Heart left ventricle (tissue), 13 donors: ENCODE results near the gene PACRG.

Experiments used
- POLR2A ChIP-seq, 2 donors: fragments of 450-650 bp; IDR thresholded peaks; one replicate each; pipeline ENCODE4 v1.6.1; 2017; ENCODE audit warnings: antibody characterized with exemption in 2 of 2, mild to moderate bottlenecking in 2 of 2, moderate library complexity in 2 of 2
- TF ChIP-seq, protein P1 (sequence below), 12 donors: fragments of 200-600 bp; sonication (generic) in 4 of 12; IDR thresholded peaks; one replicate each; pipeline versions ENCODE4 v1.5.0 to v1.8.0; 2018 to 2022; ENCODE audit warnings: antibody characterized with exemption in 12 of 12, mild to moderate bottlenecking in 5 of 12
- donor health status: ischemic (EF 13 %, LVEDD 7.1; RV severe dilation, severe dysfunction).
- donor health status: DM: no; HTN: yes; CAD: no.
- donor health status: DM: no; HTN: no; CAD: no.
- donor health status: ischemic (EF 25% LVEDD 6.9; RV normal size, moderate dysfunction).
- donor health status: ischemic (EF 25% LVEDD 5.7; RV mildly dilated, moderate dysfunction).
- donor health status: ischemic (EF 35%, LVEDD 5.7; RV mildly dilated, moderate dysfunction).
- donor health status: nonischemic (EF 11% LVEDD 7.7; RV severe dilation, severe dysfunction).
- donor health status: DM: yes; HTN: yes; CAD: no.
- donor health status: PGD.
- donor health status: ischemic (EF 29% LVEDD 5.4; RV normal size, mild dysfunction).
- donor health status: nonischemic (EF 23%, LVEDD 6.1; RV moderate dilation, normal function).

DNA sequence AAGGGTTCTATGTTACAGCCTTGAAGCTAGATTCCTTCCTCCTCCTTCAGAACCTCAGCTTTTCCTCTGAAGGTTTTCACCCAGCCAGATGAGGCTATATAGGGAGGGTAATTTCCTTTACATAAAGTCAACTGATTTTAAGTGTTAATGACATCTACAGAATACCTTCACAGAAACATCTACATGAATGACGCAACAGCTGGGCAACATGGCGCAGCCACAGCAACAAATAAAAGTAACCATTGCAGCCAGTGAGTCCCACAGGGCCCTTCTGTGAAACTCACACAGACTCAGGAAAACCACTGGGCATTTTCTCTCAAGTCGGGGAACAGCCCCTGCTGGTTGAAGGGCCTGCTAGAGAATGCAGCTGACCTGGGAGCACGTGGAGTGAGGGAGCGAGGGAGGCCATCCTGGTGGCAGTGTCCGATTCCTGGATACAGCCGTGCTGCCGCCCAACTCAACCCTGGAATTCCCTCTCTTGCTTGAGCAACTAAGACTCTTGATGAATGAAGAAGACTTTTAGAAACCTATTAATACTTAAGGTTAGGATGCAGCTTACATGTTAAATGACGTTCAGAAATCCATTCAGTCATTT lies 176.4 kb downstream of the PACRG start:
- TF ChIP-seq, protein P1, sequence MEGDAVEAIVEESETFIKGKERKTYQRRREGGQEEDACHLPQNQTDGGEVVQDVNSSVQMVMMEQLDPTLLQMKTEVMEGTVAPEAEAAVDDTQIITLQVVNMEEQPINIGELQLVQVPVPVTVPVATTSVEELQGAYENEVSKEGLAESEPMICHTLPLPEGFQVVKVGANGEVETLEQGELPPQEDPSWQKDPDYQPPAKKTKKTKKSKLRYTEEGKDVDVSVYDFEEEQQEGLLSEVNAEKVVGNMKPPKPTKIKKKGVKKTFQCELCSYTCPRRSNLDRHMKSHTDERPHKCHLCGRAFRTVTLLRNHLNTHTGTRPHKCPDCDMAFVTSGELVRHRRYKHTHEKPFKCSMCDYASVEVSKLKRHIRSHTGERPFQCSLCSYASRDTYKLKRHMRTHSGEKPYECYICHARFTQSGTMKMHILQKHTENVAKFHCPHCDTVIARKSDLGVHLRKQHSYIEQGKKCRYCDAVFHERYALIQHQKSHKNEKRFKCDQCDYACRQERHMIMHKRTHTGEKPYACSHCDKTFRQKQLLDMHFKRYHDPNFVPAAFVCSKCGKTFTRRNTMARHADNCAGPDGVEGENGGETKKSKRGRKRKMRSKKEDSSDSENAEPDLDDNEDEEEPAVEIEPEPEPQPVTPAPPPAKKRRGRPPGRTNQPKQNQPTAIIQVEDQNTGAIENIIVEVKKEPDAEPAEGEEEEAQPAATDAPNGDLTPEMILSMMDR (IDR thresholded peaks at IDR 0.05): no peak
- no peak for TF ChIP-seq POLR2A (IDR thresholded peaks at IDR 0.05)
